Ovary (tissue), 9 donors: ENCODE results near the gene SLC2A5. TPM values are rescaled to one million over a fixed set of nuclear protein-coding genes. Genes with fewer than 3 reads are reported as not detected.

ENCODE experiments used
- DNase-seq, 5 donors: peaks; one replicate each; pipeline ENCODE4 v3.0.0-alpha.2; 2019 to 2020
- H3K27ac ChIP-seq, 2 donors: fragments of 200-600 bp; one replicate each; pipeline versions ENCODE4 v1.5.1 to v1.8.0; 2019 to 2022
- H3K27me3 ChIP-seq: fragments of 200-600 bp; one replicate; pipeline ENCODE4 v1.8.0; 2022
- H3K36me3 ChIP-seq: fragments of 200-600 bp; sonication (generic); one replicate; pipeline ENCODE4 v1.5.1; 2019
- H3K4me1 ChIP-seq: one replicate; pipeline ENCODE4 v1.8.1; 2013; ENCODE audit warnings: mild to moderate bottlenecking, moderate library complexity; ENCODE audit not compliant: insufficient read depth
- H3K4me3 ChIP-seq: fragments of 200-600 bp; sonication (generic); one replicate; pipeline ENCODE4 v1.5.1; 2017
- H3K9me3 ChIP-seq, 2 donors: fragments of 200-600 bp in 1 of 2; sonication (generic) in 1 of 2; one replicate each; pipeline versions ENCODE4 v1.5.1 to v1.8.1; 2013 to 2019; ENCODE audit warnings: mild to moderate bottlenecking in 1 of 2, moderate library complexity in 1 of 2
- CTCF ChIP-seq, 3 donors: fragments of 450-650 bp in 2 of 3; fragments of 200-600 bp in 1 of 3; IDR thresholded peaks; one replicate each; pipeline versions ENCODE4 v1.5.1 to v1.8.0; 2016 to 2022; ENCODE audit warnings: antibody characterized with exemption in 3 of 3, mild to moderate bottlenecking in 1 of 3
- EP300 ChIP-seq: sonication (generic); formaldehyde crosslinking; IDR thresholded peaks from one replicate; pipeline ENCODE4 v1.6.1; 2017; ENCODE audit warnings: antibody characterized with exemption
- POLR2A ChIP-seq: fragments of 450-650 bp; IDR thresholded peaks from one replicate; pipeline ENCODE4 v1.6.1; 2017; ENCODE audit warnings: antibody characterized with exemption, mild to moderate bottlenecking, moderate library complexity
- WGBS, 3 donors: extraction: QIAGEN DNeasy Blood & Tissue Kit in 1 of 3; methylation state at CpG; one replicate each; pipeline versions ENCODE4 v1.1.5 to v1.1.7; 2013 to 2017; 5-methylcytosine and 5-hydroxymethylcytosine counted together
- intact Hi-C, 4 donors: fragments of 100-400 bp; cut with DNase I; formaldehyde crosslinking; loops; one replicate each; pipeline versions ENCODE4 v1.11.0 to v1.15.1; 2022 to 2023
- polyA plus RNA-seq, 2 donors: library from polyadenylated mRNA; stranded (reverse); fragments of 200-250 nt in 1 of 2; fragments of 350-450 nt in 1 of 2; fragmentation: Illumina TruSeq in 1 of 2; extraction: RNeasy Lipid Tissue Mini Kit (QIAGEN cat#74804) in 1 of 2; gene quantifications; one replicate each; pipeline ENCODE4 v1.2.3, GENCODE V29; 2013 to 2014
- total RNA-seq, 7 donors: library from RNA; depleted of rRNA in 2 of 7; stranded (reverse); fragments of >200 nt in 2 of 7; fragmentation: NEBNext Ultra II Directional in 3 of 7; extraction: Animal tissue kit (Norgen Biotek cat#: 25700) in 3 of 7; gene quantifications; one replicate each; pipeline versions ENCODE4 v1.1.0 to v1.2.4, GENCODE V29; 2016 to 2023
- donor health status: DM: no; HTN: no; CAD: no; lungs with moderate emphysema.
- donor health status: DM: no; HTN: no; CAD: no.
- donor health status: Bipolar disorder and iron deficiency.
- donor health status: DM: yes; HTN: yes; CAD: no.
- donor health status: DM: no; HTN: no; CAD: no.
- donor health status: DM: yes; HTN: yes; CAD: no.

SLC2A5 gene
- total and polyA plus RNA-seq, 9 donors = 0.64 to 19.4 (median 5.6) TPM

- Histone ChIP-seq H3K4me1 (no peaks in the 10 kb centered on the region), H3K4me3 (no peak overlapping the region), H3K27me3 (no peaks in the 10 kb centered on the region), H3K27ac (no peak overlapping the region), H3K36me3 (no peaks in the 10 kb centered on the region), H3K9me3 (no peaks in the 10 kb centered on the region)
- DNase-seq = peak in 1 of 5 donors; percentile 11
- intact Hi-C loops = no loop called here
- TF ChIP-seq EP300 = no peak
- TF ChIP-seq CTCF (IDR thresholded peaks at IDR 0.05) = no peak
- no peak for TF ChIP-seq POLR2A
- WGBS, 3 donors = 74 to 79% (median 76%) methylated on average over 19 of the region's 19 CpGs
These were observed 9.5 kb upstream of the SLC2A5 start for GRCh38 chr1:9078752-9079500.

GRCh38 chr1:9078015-9078751 is 8.7 kb upstream of the SLC2A5 start:
- TF ChIP-seq CTCF (IDR thresholded peaks at IDR 0.05) (no peak), EP300 (no peak), POLR2A (no peak)
- DNase-seq = no peak
- no peak overlapping the region for H3K4me3 ChIP-seq
- H3K4me1 ChIP-seq = no peaks in the 10 kb centered on the region
- no peaks in the 10 kb centered on the region for H3K27me3 ChIP-seq
- intact Hi-C loops = no loop called here
- H3K27ac ChIP-seq = no peak overlapping the region
- H3K9me3 ChIP-seq = no peaks in the 10 kb centered on the region
- 69 to 72% (median 70%) methylated on average over 9 of the region's 9 CpGs for WGBS, 3 donors
- no peaks in the 10 kb centered on the region for H3K36me3 ChIP-seq

GRCh38 chr1:9075022-9075421 is 5.6 kb upstream of the SLC2A5 start:
- H3K4me1 ChIP-seq = no peaks in the 10 kb centered on the region
- intact Hi-C loops = no loop called here
- H3K9me3 ChIP-seq = no peaks in the 10 kb centered on the region
- TF ChIP-seq CTCF (IDR thresholded peaks at IDR 0.05) = no peak
- TF ChIP-seq EP300 = no peak
- TF ChIP-seq POLR2A = no peak
- H3K27me3 ChIP-seq = no peaks in the 10 kb centered on the region
- H3K27ac ChIP-seq = no peak overlapping the region
- WGBS, 3 donors = 27 to 40% (median 39%) methylated on average over 5 of the region's 5 CpGs
- no peaks in the 10 kb centered on the region for H3K36me3 ChIP-seq
- H3K4me3 ChIP-seq = no peak overlapping the region
- DNase-seq = no peak

- H3K36me3 ChIP-seq = no peaks in the 10 kb centered on the region
- peaks cover 5% of the 10 kb centered on the region for H3K4me1 ChIP-seq
- 90 to 96% (median 91%) methylated on average over 3 of the region's 3 CpGs for WGBS, 3 donors
- no peaks in the 10 kb centered on the region for H3K9me3 ChIP-seq
- TF ChIP-seq CTCF (IDR thresholded peaks at IDR 0.05) (no peak), EP300 (no peak), POLR2A (no peak)
- no peak for DNase-seq
- H3K27me3 ChIP-seq = no peaks in the 10 kb centered on the region
- no peak overlapping the region for H3K27ac ChIP-seq
- intact Hi-C loops = no loop called here
- H3K4me3 ChIP-seq = no peak overlapping the region
These were observed 3.7 kb upstream of the SLC2A5 start for GRCh38 chr1:9073143-9073542.
